ENCODE measurements around the gene HDC. TPM values are rescaled to one million over a fixed set of nuclear protein-coding genes. Genes with fewer than 3 reads are reported as not detected.

The HDC gene
- total RNA-seq, 3 donors from 2014 or later (not counting 1 experiment from before 2014, with no cell fraction given) = 0.14 to 494 (median 9.5) TPM

DNA sequence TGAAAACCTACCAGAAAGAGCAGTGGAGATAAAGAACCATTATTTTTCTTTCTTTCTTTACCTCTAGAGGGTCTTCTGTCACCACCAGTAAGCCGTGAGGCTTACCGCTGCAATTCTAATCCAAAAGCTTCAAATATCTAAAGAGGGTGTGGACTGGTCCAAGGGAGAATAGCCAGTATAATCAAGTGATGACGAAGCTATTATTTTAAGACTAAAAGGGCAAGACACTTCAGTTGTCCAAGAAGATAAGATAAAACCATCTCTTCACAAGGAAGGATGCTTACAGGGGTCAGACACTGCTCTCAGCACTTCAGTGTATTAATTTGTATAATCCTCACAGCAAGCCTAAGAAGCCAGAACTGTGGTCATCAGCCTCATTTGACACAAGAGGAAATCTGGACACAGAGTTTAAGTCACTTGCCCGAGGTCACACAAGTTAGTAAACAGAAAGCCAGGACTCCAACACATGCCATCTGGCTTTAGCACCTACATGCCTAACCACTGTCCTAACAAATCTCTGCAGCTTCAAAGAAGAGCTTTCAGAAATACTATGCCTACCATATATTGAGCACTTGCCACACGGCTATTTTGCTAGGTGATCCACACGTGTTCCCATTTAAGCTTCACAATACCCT, 14.6 kb downstream of the HDC start:
- no peak overlapping the region for H3K27ac Mint-ChIP-seq
- WGBS (ENCODE audit: insufficient coverage) = 82% methylated on average over 5 of the region's 6 CpGs
- no peak for ATAC-seq
- TF ChIP-seq, protein P1, sequence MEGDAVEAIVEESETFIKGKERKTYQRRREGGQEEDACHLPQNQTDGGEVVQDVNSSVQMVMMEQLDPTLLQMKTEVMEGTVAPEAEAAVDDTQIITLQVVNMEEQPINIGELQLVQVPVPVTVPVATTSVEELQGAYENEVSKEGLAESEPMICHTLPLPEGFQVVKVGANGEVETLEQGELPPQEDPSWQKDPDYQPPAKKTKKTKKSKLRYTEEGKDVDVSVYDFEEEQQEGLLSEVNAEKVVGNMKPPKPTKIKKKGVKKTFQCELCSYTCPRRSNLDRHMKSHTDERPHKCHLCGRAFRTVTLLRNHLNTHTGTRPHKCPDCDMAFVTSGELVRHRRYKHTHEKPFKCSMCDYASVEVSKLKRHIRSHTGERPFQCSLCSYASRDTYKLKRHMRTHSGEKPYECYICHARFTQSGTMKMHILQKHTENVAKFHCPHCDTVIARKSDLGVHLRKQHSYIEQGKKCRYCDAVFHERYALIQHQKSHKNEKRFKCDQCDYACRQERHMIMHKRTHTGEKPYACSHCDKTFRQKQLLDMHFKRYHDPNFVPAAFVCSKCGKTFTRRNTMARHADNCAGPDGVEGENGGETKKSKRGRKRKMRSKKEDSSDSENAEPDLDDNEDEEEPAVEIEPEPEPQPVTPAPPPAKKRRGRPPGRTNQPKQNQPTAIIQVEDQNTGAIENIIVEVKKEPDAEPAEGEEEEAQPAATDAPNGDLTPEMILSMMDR (IDR thresholded peaks at IDR 0.05) = no peak
- no peak for DNase-seq
- intact Hi-C loops (cut with micrococcal nuclease) = no loop called here
- no peaks in the 10 kb centered on the region for H3K36me3 Mint-ChIP-seq
- peaks cover 16 to 18% of the 10 kb centered on the region in 2 donors for H3K4me1 Mint-ChIP-seq
- H3K4me1 ChIP-seq (ENCODE audit: control insufficient read depth, insufficient read depth, low read length) = peaks cover 17% of the 10 kb centered on the region
- H3K9me3 Mint-ChIP-seq = no peaks in the 10 kb centered on the region
- no peak overlapping the region for H3K27ac ChIP-seq (ENCODE audit: low read length)
- H3K36me3 ChIP-seq (ENCODE audit: control insufficient read depth, insufficient read depth, low read length) = no peaks in the 10 kb centered on the region
- H3K4me3 Mint-ChIP-seq = no peak overlapping the region
- H3K27me3 ChIP-seq (ENCODE audit: control insufficient read depth, insufficient read depth, low read length) = no peaks in the 10 kb centered on the region
- H3K27me3 Mint-ChIP-seq (ENCODE audit: low read depth in 2 of 2) = no peaks in the 10 kb centered on the region
- no peak overlapping the region for H3K4me3 ChIP-seq (ENCODE audit: low read length)
- H3K9me3 ChIP-seq (ENCODE audit: control insufficient read depth, insufficient read depth, low read length) = no peaks in the 10 kb centered on the region

DNA sequence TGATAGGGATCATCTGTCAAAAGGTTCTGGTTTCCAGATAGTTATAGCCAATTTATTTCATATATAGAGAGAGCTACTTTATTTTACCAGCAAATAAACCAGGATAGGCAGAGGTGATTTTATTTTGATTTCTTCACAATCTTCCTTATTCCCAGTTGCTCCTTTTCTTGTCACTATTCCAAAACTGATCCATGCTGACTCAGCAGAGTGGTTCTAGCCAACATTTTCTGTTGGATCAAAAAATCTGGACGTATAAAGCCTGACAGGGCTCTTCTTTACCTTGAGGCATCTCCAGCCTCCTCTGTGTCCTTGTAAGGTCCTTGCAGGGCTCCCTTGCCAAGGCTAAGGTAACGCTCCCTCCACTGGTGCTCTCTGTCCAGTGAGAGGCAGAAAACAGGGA, 15.8 kb downstream of the HDC start:
- H3K9me3 Mint-ChIP-seq = no peaks in the 10 kb centered on the region
- H3K4me1 Mint-ChIP-seq = peaks cover 16 to 18% of the 10 kb centered on the region in 2 donors
- no peaks in the 10 kb centered on the region for H3K36me3 ChIP-seq (ENCODE audit: control insufficient read depth, insufficient read depth, low read length)
- WGBS (ENCODE audit: insufficient coverage) = 92% methylated on average over 2 of the region's 2 CpGs
- H3K4me3 Mint-ChIP-seq = no peak overlapping the region
- no peaks in the 10 kb centered on the region for H3K27me3 Mint-ChIP-seq (ENCODE audit: low read depth in 2 of 2)
- no peaks in the 10 kb centered on the region for H3K36me3 Mint-ChIP-seq
- H3K27me3 ChIP-seq (ENCODE audit: control insufficient read depth, insufficient read depth, low read length) = no peaks in the 10 kb centered on the region
- no peak overlapping the region for H3K27ac Mint-ChIP-seq
- no peak for DNase-seq
- H3K9me3 ChIP-seq (ENCODE audit: control insufficient read depth, insufficient read depth, low read length) = no peaks in the 10 kb centered on the region
- H3K27ac ChIP-seq (ENCODE audit: low read length) = no peak overlapping the region
- intact Hi-C loops (cut with micrococcal nuclease) = no loop called here
- TF ChIP-seq, protein P1 (IDR thresholded peaks at IDR 0.05) = no peak
- H3K4me3 ChIP-seq (ENCODE audit: low read length) = no peak overlapping the region
- no peak for ATAC-seq
- H3K4me1 ChIP-seq (ENCODE audit: control insufficient read depth, insufficient read depth, low read length) = peaks cover 17% of the 10 kb centered on the region

DNA sequence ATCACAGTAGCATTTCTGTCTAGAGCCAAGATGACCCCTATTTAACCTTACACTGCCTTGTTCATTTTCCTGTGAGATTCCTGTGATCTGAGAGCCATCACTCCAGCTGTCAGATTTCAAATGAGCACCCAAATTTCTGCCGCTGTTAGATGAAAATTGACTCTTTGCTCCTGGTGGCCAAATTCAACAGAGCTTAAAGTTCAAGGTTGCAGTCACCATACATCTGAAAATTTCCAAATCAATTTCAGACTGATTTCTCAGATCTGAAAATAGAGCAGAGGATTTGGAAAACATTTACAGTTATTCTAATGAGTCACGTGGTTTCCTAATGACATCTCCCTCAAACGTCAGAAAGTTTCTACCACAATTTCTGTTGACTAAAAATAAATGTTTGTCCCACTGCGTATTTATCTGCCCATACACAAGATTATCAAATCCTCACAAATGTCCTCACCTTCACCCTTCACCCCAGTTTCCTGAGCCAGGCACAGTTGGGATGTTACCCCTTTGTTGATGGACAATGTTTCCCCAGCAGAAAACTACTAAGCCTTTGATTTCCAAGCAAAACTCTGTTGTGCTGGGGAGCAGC, 16.4 kb downstream of the HDC start:
- Mint-ChIP-seq H3K27ac (peak overlapping the region in 1 of 2 donors; percentile 46), H3K36me3 (no peaks in the 10 kb centered on the region), H3K9me3 (no peaks in the 10 kb centered on the region), H3K4me3 (no peak overlapping the region), H3K4me1 (peaks cover 16 to 18% of the 10 kb centered on the region in 2 donors), H3K27me3 (ENCODE audit: low read depth in 2 of 2) (no peaks in the 10 kb centered on the region)
- no peak for DNase-seq
- no peaks in the 10 kb centered on the region for H3K36me3 ChIP-seq (ENCODE audit: control insufficient read depth, insufficient read depth, low read length)
- ATAC-seq = no peak
- intact Hi-C loops (cut with micrococcal nuclease) = no loop called here
- H3K4me1 ChIP-seq (ENCODE audit: control insufficient read depth, insufficient read depth, low read length) = peaks cover 17% of the 10 kb centered on the region
- H3K27ac ChIP-seq (ENCODE audit: low read length) = no peak overlapping the region
- WGBS (ENCODE audit: insufficient coverage) = 49% methylated on average over 4 of the region's 4 CpGs
- TF ChIP-seq, protein P1 (IDR thresholded peaks at IDR 0.05) = no peak
- H3K4me3 ChIP-seq (ENCODE audit: low read length) = no peak overlapping the region
- H3K27me3 ChIP-seq (ENCODE audit: control insufficient read depth, insufficient read depth, low read length) = no peaks in the 10 kb centered on the region
- H3K9me3 ChIP-seq (ENCODE audit: control insufficient read depth, insufficient read depth, low read length) = no peaks in the 10 kb centered on the region

Measured in natural killer cell (primary cell).